ENCODE measurements around the gene RNF217.

GRCh38 chr6:125140808-125141207 is 178.6 kb downstream of the RNF217 start:
- TF ChIP-seq ZNF8 (CRISPR knock-in tag; IDR thresholded peaks at IDR 0.05) (no peak), PPARA (CRISPR knock-in tag; IDR thresholded peaks at IDR 0.05; ENCODE audit: borderline replicate concordance) (no peak), ISL1 (CRISPR knock-in tag; IDR thresholded peaks at IDR 0.05) (no peak), SNAI2 (CRISPR knock-in tag; IDR thresholded peaks at IDR 0.05) (no peak), CSRNP3 (CRISPR knock-in tag; IDR thresholded peaks at IDR 0.05) (no peak), CREB5 (CRISPR knock-in tag; IDR thresholded peaks at IDR 0.05; ENCODE audit: low read depth) (no peak), GLIS3 (CRISPR knock-in tag; IDR thresholded peaks at IDR 0.05) (no peak), ZNF565 (CRISPR knock-in tag; conservative IDR thresholded peaks at IDR 0.05; ENCODE audit: low read depth) (no peak), POU6F1 (CRISPR knock-in tag; IDR thresholded peaks at IDR 0.05; ENCODE audit: borderline replicate concordance, low read depth) (no peak), ESRRG (CRISPR knock-in tag; IDR thresholded peaks at IDR 0.05) (no peak), ZFP30 (CRISPR knock-in tag; IDR thresholded peaks at IDR 0.05) (no peak), RARB (CRISPR knock-in tag; IDR thresholded peaks at IDR 0.05) (no peak), ZNF70 (CRISPR knock-in tag; IDR thresholded peaks at IDR 0.05) (no peak)
- TF ChIP-seq, protein P1, sequence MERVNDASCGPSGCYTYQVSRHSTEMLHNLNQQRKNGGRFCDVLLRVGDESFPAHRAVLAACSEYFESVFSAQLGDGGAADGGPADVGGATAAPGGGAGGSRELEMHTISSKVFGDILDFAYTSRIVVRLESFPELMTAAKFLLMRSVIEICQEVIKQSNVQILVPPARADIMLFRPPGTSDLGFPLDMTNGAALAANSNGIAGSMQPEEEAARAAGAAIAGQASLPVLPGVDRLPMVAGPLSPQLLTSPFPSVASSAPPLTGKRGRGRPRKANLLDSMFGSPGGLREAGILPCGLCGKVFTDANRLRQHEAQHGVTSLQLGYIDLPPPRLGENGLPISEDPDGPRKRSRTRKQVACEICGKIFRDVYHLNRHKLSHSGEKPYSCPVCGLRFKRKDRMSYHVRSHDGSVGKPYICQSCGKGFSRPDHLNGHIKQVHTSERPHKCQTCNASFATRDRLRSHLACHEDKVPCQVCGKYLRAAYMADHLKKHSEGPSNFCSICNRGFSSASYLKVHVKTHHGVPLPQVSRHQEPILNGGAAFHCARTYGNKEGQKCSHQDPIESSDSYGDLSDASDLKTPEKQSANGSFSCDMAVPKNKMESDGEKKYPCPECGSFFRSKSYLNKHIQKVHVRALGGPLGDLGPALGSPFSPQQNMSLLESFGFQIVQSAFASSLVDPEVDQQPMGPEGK (CRISPR knock-in tag; IDR thresholded peaks at IDR 0.05; ENCODE audit: borderline replicate concordance), result no peak

All from SK-N-SH treated with all-trans-retinoic acid at 6 μM for 48 hours (cell line).